Islet of Langerhans (tissue), 1 donor: ENCODE data around the gene TNPO1.

ENCODE experiments used
- FAIRE-seq: peaks from one replicate; lab custom pipeline; 2011; peaks lifted over from hg19 to GRCh38; lab: Jason Lieb, UNC

The TNPO1 gene

GRCh38 chr5:72936893-72937292 lies 120.4 kb downstream of the TNPO1 start:
- no peak for FAIRE-seq

GRCh38 chr5:72937517-72938061 lies 121.1 kb downstream of the TNPO1 start:
- no peak for FAIRE-seq

- FAIRE-seq: no peak
Measured at GRCh38 chr5:72938206-72938605, 121.7 kb downstream of the TNPO1 start.

GRCh38 chr5:72940082-72940481 lies 123.6 kb downstream of the TNPO1 start:
- no peak for FAIRE-seq

- FAIRE-seq: no peak
Measured at GRCh38 chr5:72943307-72943706, 126.8 kb downstream of the TNPO1 start.

- no peak for FAIRE-seq
Measured at GRCh38 chr5:72947498-72947897, 131.0 kb downstream of the TNPO1 start.

GRCh38 chr5:72949481-72949880 lies 133.0 kb downstream of the TNPO1 start:
- FAIRE-seq: no peak

- no peak for FAIRE-seq
Measured at GRCh38 chr5:72951671-72952468, 135.4 kb downstream of the TNPO1 start.

- FAIRE-seq: no peak
Measured at GRCh38 chr5:72954389-72954788, 137.9 kb downstream of the TNPO1 start.

GRCh38 chr5:72955143-72955767 lies 138.8 kb downstream of the TNPO1 start:
- FAIRE-seq: no peak

GRCh38 chr5:72955768-72956323 lies 139.4 kb downstream of the TNPO1 start, which contains the start of gene FCHO2:
FCHO2 (plus strand) TSS chr5:72956041; CDS start chr5:72956097, 56 bp downstream.
- no peak for FAIRE-seq

- peak; percentile 70 for FAIRE-seq
Measured at GRCh38 chr5:72956324-72957140, 140.1 kb downstream of the TNPO1 start.

- FAIRE-seq: no peak
Measured at GRCh38 chr5:72957337-72957736, 140.9 kb downstream of the TNPO1 start.

GRCh38 chr5:72959257-72959656 lies 142.8 kb downstream of the TNPO1 start:
- FAIRE-seq: no peak
